Natural killer cell (primary cell): ENCODE data around the gene CALD1. TPM values are rescaled to one million over a fixed set of nuclear protein-coding genes. Genes with fewer than 3 reads are reported as not detected.

Experiments used
- ATAC-seq, 3 donors: fragments of 150-1000 bp in 2 of 3; fragments of 200-7000 bp in 1 of 3; cut with Tn5 transposase; 1 replicate in 1 of 3; 2 replicates in 2 of 3; pipeline ENCODE4 v1.10.0; 2021; ENCODE audit warnings: mild to moderate bottlenecking in 2 of 3, moderate library complexity in 2 of 3
- DNase-seq, 2 donors: peaks; one replicate each; pipeline versions ENCODE4 v3.0.0 to v3.0.0-alpha.2; 2013 to 2021; ENCODE audit warnings: mixed read lengths in 1 of 2
- H3K27ac ChIP-seq: one replicate; pipeline ENCODE4 v1.5.1; 2013; ENCODE audit warnings: mild to moderate bottlenecking, low read length
- H3K27me3 ChIP-seq: one replicate; pipeline ENCODE4 v1.6.1; 2013; ENCODE audit warnings: low read length; ENCODE audit not compliant: control insufficient read depth, insufficient read depth
- H3K36me3 ChIP-seq: one replicate; pipeline ENCODE4 v1.6.1; 2013; ENCODE audit warnings: low read length; ENCODE audit not compliant: control insufficient read depth, insufficient read depth
- H3K4me1 ChIP-seq: one replicate; pipeline ENCODE4 v1.6.1; 2013; ENCODE audit warnings: low read length; ENCODE audit not compliant: control insufficient read depth, insufficient read depth
- H3K4me3 ChIP-seq: one replicate; pipeline ENCODE4 v1.5.1; 2013; ENCODE audit warnings: low read length
- H3K9me3 ChIP-seq: one replicate; pipeline ENCODE4 v1.6.1; 2013; ENCODE audit warnings: low read length; ENCODE audit not compliant: control insufficient read depth, insufficient read depth
- H3K27ac Mint-ChIP-seq, 2 donors: one replicate each; pipeline ENCODE4 v1.8.0; 2022; ENCODE audit warnings: mild to moderate bottlenecking in 2 of 2, mixed read lengths in 2 of 2, moderate library complexity in 1 of 2
- H3K27me3 Mint-ChIP-seq, 2 donors: one replicate each; pipeline ENCODE4 v1.8.0; 2022; ENCODE audit warnings: low read depth in 2 of 2, mixed read lengths in 2 of 2
- H3K36me3 Mint-ChIP-seq: one replicate; pipeline ENCODE4 v1.8.0; 2022; ENCODE audit warnings: mixed read lengths
- H3K4me1 Mint-ChIP-seq, 2 donors: one replicate each; pipeline ENCODE4 v1.8.0; 2022; ENCODE audit warnings: mixed read lengths in 2 of 2
- H3K4me3 Mint-ChIP-seq: one replicate; pipeline ENCODE4 v1.8.0; 2022; ENCODE audit warnings: mild to moderate bottlenecking, moderate library complexity, mixed read lengths
- H3K9me3 Mint-ChIP-seq, 2 donors: one replicate each; pipeline ENCODE4 v1.8.0; 2022; ENCODE audit warnings: mixed read lengths in 2 of 2
- WGBS: methylation state at CpG from one replicate; pipeline ENCODE4 v1.1.7; 2013; ENCODE audit warnings: missing lambda C conversion rate; ENCODE audit not compliant: insufficient coverage; 5-methylcytosine and 5-hydroxymethylcytosine counted together
- intact Hi-C: fragments of 100-400 bp; cut with micrococcal nuclease; formaldehyde crosslinking; loops from one replicate; pipeline ENCODE4 v1.14.2; 2022
- total RNA-seq, 4 donors: library from RNA; stranded (reverse); fragments of 120-200 nt in 1 of 4; gene quantifications; one replicate each; pipeline versions ENCODE4 v1.2.3 to v1.2.4, GENCODE V29; 2013 to 2022
- TF ChIP-seq, protein P1 (sequence below): fragments of 200-600 bp; IDR thresholded peaks from one replicate; pipeline ENCODE4 v1.8.0; 2022; ENCODE audit warnings: antibody characterized with exemption

CALD1 gene
- total RNA-seq, 3 donors from 2014 or later (not counting 1 experiment from before 2014, with no cell fraction given) = 0.14 to 2.5 (median 1.0) TPM

DNA sequence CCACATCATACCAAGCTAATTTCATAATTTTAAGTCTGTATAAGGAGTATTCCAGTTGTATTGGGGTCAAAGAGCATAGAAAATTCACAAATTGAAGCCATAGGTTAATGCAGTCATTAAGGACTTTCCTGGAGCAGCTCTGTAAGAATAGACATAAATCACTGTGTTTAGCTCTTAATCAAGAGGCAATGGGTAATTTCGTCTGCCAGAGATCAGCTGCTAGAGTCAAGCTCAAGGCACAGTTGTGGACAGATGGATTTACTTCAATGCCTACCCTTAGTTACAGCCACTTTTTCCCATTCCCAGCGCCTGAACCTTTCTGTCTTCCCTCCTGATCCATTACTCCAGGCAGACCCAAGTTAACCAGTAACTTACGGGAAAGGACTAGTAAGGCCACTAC is 166.3 kb downstream of the CALD1 start:
- no peaks in the 10 kb centered on the region for H3K36me3 ChIP-seq
- H3K4me3 Mint-ChIP-seq = no peak overlapping the region
- WGBS = 92% methylated on average over 3 of the region's 3 CpGs

DNA sequence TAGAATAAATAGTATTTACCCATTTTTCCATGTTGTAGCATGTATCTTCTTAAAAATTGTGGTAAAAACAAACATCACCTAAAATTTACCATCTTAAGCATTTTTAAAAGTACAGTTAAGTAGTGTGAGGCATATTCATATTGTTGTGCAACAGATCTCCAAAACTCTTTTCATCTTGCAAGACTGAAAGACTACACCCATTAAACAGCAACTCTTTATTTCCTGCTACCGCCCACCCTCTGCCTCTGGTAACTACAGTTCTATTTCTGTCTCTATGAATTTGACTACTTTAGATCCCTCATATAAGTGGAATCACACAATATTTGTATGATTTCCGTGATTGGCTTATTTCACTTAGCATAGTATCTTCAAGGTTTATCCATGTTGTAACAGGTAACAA is 166.8 kb downstream of the CALD1 start:
- ATAC-seq = no peak
- no peak overlapping the region for H3K4me3 ChIP-seq
- no peak overlapping the region for H3K27ac Mint-ChIP-seq
- H3K27ac ChIP-seq = no peak overlapping the region
- peaks cover 9 to 33% of the 10 kb centered on the region in 2 donors for H3K27me3 Mint-ChIP-seq
- peaks cover 2% of the 10 kb centered on the region for H3K27me3 ChIP-seq
- H3K4me3 Mint-ChIP-seq = no peak overlapping the region
- WGBS = 64% methylated on average over 2 of the region's 2 CpGs
- no peaks in the 10 kb centered on the region for H3K4me1 Mint-ChIP-seq
- TF ChIP-seq, protein P1, sequence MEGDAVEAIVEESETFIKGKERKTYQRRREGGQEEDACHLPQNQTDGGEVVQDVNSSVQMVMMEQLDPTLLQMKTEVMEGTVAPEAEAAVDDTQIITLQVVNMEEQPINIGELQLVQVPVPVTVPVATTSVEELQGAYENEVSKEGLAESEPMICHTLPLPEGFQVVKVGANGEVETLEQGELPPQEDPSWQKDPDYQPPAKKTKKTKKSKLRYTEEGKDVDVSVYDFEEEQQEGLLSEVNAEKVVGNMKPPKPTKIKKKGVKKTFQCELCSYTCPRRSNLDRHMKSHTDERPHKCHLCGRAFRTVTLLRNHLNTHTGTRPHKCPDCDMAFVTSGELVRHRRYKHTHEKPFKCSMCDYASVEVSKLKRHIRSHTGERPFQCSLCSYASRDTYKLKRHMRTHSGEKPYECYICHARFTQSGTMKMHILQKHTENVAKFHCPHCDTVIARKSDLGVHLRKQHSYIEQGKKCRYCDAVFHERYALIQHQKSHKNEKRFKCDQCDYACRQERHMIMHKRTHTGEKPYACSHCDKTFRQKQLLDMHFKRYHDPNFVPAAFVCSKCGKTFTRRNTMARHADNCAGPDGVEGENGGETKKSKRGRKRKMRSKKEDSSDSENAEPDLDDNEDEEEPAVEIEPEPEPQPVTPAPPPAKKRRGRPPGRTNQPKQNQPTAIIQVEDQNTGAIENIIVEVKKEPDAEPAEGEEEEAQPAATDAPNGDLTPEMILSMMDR = no peak
- no peaks in the 10 kb centered on the region for H3K36me3 ChIP-seq
- H3K9me3 Mint-ChIP-seq = no peaks in the 10 kb centered on the region
- no peaks in the 10 kb centered on the region for H3K9me3 ChIP-seq
- intact Hi-C loops = no loop called here
- no peaks in the 10 kb centered on the region for H3K36me3 Mint-ChIP-seq
- H3K4me1 ChIP-seq = no peaks in the 10 kb centered on the region
- peak in 1 of 2 donors; percentile 31 for DNase-seq

More for the DNA sequence above, 166.3 kb downstream of the CALD1 start:
- no peak for ATAC-seq
- H3K9me3 ChIP-seq = no peaks in the 10 kb centered on the region
- Mint-ChIP-seq H3K4me1 (no peaks in the 10 kb centered on the region), H3K9me3 (no peaks in the 10 kb centered on the region), H3K36me3 (no peaks in the 10 kb centered on the region), H3K27ac (no peak overlapping the region), H3K27me3 (peaks cover 9 to 33% of the 10 kb centered on the region in 2 donors)
- intact Hi-C loops = no loop called here
- H3K27me3 ChIP-seq = peaks cover 2% of the 10 kb centered on the region
- H3K4me3 ChIP-seq = no peak overlapping the region
- no peak overlapping the region for H3K27ac ChIP-seq
- no peaks in the 10 kb centered on the region for H3K4me1 ChIP-seq
- no peak for DNase-seq
- TF ChIP-seq, protein P1 = no peak

DNA sequence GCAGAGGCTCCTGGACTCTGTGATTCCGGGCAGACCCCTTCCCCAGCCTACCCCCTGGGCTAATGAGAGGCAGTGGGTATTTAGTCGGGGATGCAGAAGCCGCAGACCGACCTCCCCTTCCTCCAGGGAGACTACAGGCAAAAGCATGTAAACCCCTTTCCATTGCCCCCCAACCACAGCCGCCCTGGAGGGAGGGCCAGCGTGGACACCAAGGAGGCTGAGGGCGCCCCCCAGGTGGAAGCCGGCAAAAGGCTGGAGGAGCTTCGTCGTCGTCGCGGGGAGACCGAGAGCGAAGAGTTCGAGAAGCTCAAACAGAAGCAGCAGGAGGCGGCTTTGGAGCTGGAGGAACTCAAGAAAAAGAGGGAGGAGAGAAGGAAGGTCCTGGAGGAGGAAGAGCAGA is 167.9 kb downstream of the CALD1 start:
- Mint-ChIP-seq H3K27ac (no peak overlapping the region), H3K4me1 (no peaks in the 10 kb centered on the region), H3K27me3 (peaks cover 7 to 33% of the 10 kb centered on the region in 2 donors), H3K4me3 (no peak overlapping the region), H3K9me3 (no peaks in the 10 kb centered on the region), H3K36me3 (no peaks in the 10 kb centered on the region)
- H3K4me1 ChIP-seq = no peaks in the 10 kb centered on the region
- no peaks in the 10 kb centered on the region for H3K36me3 ChIP-seq
- H3K9me3 ChIP-seq = no peaks in the 10 kb centered on the region
- H3K4me3 ChIP-seq = no peak overlapping the region
- DNase-seq (no peak), ATAC-seq (no peak)
- WGBS = 92% methylated on average over 17 of the region's 17 CpGs
- peaks cover 2% of the 10 kb centered on the region for H3K27me3 ChIP-seq
- intact Hi-C loops = no loop called here
- TF ChIP-seq, protein P1 = no peak
- H3K27ac ChIP-seq = no peak overlapping the region

DNA sequence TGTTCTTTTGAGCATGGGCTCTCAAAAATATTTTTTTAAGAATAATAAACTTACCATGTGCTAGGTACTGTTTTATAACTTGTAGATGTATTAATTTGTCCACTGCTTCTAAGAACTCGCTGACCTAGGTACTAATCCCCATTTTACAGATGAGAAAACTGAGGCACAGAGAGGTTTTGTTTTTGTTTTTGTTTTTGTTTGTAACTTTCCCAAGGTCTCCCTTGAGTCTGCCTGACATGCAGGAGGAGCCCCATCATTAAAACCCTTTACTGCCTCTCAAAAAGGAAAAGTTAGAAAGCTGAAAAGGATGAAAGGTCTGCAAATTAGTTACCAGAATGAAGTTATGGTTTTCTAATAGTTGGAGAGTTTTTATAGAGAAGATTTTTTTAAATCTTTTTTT is 168.4 kb downstream of the CALD1 start:
- Mint-ChIP-seq H3K36me3 (no peaks in the 10 kb centered on the region), H3K4me3 (no peak overlapping the region), H3K9me3 (no peaks in the 10 kb centered on the region), H3K27me3 (peaks cover 7 to 33% of the 10 kb centered on the region in 2 donors), H3K4me1 (no peaks in the 10 kb centered on the region), H3K27ac (no peak overlapping the region)
- Histone ChIP-seq H3K4me3 (no peak overlapping the region), H3K27ac (no peak overlapping the region), H3K27me3 (peaks cover 2% of the 10 kb centered on the region), H3K4me1 (no peaks in the 10 kb centered on the region), H3K9me3 (no peaks in the 10 kb centered on the region), H3K36me3 (no peaks in the 10 kb centered on the region)
- ATAC-seq = no peak
- intact Hi-C loops = no loop called here
- DNase-seq = no peak
- TF ChIP-seq, protein P1 = no peak
- 100% methylated on average over 1 of the region's 1 CpG for WGBS
